Stimulated activated CD8-positive, alpha-beta memory T cell treated with anti-CD3 and anti-CD28 coated beads, Interleukin-7, amount 100 ng/mL, for 48 hours (primary cell): Measurements from ENCODE around the gene MRFAP1.

Source experiments
- DNase-seq, 2 donors: peaks; one replicate each; pipeline ENCODE4 v3.0.0-alpha.2; 2020; ENCODE audit warnings: low read depth in 1 of 2; ENCODE audit errors: extremely low read depth in 1 of 2

MRFAP1 gene

DNA sequence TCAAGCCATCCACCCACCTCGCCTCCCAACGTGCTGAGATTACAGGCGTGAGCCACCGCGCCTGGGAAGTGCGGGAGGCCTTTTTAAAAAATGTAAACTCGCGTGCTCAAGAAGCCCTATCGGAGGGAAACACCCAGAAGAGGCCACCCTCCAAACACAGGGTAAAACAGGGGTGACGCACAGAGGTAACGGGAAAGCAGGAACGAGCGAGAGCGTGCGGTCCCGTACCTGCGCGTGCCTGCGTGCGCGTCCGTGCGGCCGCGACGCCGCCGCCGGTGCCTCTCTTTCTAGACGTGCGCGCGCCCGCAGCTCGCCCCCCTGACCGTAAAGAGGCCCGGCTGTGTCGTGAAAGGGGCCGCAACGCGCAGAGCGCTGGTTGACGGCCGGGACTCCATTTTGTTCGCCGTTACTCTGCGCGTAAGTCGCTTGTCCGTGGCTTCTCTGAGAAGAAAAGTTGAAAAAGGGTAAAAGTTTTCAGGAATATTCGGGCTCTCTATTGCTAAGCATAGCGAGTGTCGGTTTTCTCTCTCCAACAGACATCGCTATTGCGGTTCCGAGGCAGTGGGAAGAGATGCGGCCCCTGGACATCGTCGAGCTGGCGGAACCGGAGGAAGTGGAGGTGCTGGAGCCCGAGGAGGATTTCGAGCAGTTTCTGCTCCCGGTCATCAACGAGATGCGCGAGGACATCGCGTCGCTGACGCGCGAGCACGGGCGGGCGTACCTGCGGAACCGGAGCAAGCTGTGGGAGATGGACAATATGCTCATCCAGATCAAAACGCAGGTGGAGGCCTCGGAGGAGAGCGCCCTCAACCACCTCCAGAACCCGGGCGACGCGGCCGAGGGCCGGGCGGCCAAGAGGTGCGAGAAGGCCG, at the start of gene MRFAP1:
Gene MRFAP1, plus strand, starts transcription at position 394 of the 872 bp plus-strand sequence. Its CDS starts 178 bp downstream, at position 572.
- DNase-seq = peak; percentile 86 to 87

DNA sequence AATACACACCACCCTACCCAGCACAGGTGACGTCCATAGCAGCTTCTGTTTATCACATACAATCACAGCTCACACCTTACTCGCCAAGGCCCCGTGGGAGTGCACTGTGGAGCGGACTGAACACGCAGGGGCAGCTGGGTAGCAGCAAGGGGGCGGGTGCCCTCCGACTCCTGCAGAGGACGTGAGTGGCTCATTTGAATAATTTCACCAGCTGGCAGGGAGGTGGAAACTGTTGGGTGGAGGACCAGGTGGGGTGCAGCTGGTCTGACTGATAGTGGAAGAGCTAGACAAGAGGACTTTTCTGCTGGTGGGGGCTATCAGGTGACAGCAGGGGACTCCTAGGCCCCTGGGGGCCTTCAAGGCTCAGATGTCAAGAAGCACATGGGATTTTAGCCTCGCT, 49.2 kb upstream of the MRFAP1 start:
- no peak for DNase-seq

DNA sequence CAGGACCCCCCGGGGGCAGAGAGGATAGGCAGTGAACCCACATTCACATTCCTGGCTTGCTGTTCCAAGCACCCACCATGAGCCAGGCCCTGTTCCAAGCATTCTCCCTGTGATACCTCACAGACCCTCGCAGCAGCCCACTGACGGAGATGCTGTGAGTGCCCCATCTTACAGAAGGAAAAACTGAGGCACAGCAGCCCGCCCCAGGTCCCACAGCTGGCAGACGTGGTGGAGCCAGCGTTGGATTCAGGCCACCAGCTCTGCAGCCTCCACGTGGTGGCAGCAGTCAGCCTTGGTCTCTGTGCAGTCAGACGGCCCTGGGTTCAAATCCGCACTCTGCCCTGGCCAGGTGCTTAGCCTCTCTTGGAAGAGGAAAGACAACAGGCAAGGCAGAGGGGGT, 48.7 kb upstream of the MRFAP1 start:
- DNase-seq = no peak

DNA sequence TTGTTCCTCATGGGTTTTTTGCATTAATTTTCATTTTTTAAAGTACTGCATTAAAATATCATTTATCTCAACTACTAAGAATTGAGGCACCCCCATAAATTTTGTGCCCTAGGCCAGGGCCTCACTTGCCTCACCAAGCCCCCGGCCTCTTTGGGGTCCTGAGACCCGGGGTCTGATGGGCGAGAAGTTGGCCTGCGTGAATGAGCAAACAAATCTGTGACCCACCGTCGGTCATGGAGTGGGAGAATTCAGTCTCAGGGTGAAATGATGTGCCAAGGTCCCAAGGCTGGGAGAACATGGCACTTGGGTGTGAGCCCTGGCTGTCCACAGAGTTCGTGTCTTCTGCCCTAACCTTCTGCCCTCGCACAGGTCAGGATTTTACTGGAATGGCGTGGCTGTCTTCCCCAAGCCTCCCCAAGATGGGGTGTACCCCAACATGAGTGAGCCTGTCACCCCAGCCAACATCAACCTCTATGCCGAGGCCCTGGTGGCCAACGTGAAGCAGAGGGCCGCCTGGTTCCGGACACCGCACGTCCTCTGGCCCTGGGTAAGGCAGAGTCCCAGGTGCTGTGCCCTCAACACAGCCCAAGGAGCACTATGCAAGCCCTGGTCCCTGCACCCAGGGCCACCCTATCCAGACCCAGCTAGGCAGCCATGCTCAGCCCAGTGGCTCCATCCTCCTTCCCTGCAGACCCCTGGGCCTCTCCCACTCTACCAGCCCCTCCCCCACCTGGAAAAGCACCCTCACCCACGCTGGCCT, 47.5 kb upstream of the MRFAP1 start:
- DNase-seq = no peak

DNA sequence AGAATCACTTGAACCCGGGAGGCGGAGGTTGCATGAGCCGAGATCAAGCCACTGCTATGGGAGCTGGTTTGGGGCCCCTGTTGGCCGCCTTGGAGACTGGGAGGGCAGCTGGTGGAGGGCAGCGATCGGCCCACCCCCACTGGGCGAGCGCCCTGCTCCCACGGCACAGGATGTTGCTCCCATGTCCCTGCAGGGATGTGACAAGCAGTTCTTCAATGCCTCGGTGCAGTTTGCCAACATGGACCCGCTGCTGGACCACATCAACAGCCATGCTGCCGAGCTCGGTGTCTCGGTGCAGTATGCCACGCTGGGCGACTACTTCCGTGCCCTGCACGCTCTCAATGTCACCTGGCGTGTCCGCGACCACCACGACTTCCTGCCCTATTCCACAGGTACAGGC, 46.1 kb upstream of the MRFAP1 start:
- DNase-seq = no peak

DNA sequence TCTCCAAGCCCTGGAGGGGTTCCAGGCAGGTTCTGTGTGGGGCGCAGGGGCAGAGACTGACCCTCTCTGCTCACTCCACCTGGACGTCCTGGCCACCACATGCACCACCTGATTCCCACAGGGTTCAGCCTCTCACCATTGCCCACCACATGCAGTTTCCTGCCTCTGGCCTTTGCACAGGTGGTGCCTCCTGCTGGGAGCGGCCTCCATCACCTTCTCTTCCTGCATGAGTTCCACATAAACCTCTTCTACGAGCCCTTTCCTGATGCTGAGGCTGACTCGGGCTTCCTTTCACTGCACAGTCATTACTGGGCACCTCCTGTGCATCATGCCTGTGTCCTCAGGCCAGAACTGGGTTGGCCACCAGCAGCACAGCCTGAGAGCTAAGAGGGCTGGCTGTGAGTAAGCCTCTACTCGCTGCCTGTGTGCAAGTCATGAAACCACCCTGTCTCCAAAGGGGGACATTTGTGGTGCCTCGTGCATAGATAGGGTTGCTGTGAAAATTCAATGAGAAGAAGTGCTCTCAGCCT, 45.6 kb upstream of the MRFAP1 start:
- DNase-seq = no peak

DNA sequence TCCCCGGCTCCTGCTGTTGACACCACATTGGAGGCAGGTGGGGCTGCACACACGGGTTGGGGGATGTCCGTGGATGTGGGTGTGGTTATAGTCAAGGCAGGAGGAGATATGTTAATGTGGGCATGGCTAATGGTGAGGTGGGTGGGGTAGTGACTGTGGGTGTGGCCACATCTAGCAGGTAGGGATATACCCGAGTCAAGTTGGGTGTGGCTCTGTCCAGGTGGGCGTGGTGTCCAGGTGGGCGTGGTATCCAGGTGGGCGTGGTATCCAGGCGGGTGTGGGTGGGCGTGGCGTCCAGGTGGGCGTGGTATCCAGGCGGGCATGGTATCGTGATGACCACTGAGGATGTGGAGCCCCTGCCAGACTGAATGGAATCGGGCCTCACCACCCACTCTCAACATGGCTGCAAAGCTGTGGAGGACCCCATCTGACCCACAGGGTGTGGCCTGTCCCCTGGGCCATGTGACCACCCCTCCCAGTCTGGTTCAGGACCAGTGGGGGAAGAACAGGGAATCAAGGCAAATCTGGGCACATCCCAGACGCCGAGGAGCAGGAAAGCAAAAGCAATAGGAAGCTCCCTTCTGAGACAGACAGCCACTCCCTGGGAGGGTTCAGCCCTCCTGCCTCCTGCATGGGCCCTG, 44.5 kb upstream of the MRFAP1 start:
- DNase-seq = no peak

DNA sequence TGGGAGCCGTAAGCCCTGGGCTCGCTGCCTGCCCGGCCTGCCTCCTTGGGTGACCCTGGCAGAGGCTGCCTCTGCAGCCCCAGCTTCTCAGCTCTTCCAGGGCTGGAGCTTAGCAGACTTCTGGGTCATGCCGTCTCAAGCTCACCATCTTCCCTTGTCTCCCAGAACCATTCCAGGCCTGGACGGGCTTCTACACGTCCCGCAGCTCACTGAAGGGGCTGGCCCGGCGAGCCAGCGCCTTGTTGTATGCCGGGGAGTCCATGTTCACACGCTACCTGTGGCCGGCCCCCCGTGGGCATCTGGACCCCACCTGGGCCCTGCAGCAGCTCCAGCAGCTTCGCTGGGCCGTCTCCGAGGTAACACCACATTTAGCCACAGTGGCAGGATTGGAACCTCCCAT, 43.5 kb upstream of the MRFAP1 start:
- no peak for DNase-seq

DNA sequence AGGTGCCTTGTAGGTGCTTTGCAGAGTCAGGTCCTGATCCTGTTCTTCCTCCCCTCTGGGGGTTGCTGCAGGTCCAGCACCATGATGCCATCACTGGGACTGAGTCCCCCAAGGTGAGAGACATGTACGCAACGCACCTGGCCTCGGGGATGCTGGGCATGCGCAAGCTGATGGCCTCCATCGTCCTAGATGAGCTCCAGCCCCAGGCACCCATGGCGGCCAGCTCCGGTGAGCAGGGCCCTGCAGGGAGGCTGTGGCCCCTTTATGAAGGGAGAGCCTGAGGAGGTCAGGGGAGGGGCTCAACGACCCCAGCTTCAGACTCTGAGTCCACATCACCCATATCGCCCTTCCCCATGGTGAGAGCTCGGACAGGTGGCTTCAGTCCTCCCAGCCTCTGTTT, 42.4 kb upstream of the MRFAP1 start:
- no peak for DNase-seq

DNA sequence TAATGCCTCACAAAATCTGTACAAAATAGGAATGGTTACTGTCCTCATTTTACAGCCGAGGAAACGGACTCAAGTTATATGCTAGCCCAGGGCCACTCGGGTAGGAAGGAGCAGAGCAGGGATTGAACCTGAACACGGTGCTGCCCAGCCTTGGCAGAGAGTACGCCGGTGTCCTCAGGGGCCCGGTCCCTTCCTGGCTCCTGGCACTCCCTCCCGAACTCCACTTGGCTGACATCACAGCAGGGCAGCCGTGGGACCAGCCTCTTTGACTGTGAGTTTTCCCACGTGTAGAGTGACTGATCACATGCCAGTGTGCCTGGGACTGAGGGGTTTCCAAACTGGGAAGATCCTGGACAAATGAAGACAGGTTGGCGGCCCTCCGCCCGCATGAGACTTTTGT, 41.8 kb upstream of the MRFAP1 start:
- no peak for DNase-seq

DNA sequence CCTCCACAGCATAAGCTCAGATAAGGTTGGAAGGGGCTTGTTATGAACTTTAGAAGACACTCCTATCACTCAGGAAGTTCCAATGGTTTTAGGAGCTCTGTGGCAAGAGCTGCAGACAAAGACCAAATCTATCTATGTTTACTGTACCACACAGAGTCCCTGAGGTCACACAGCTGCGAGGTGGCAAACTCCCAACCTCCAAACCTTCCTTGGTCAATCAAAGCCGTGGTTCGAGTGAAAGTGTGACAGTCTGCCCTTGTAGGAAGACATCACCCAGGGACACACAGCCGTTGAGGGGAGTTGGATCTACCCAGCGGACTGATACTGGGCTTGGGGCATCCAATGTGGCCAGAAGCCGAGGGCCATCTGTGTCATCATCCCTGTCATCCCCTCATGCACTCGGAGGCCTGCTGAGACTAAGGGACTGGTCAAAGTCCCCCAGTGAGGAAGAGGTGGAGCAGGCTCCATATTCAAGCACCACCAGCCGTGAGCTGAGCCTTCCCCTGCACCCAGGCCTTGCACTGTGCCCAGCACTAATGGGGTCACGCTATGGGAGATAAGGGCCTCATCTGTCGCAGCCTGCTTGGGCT, 38.7 kb upstream of the MRFAP1 start:
- no peak for DNase-seq

DNA sequence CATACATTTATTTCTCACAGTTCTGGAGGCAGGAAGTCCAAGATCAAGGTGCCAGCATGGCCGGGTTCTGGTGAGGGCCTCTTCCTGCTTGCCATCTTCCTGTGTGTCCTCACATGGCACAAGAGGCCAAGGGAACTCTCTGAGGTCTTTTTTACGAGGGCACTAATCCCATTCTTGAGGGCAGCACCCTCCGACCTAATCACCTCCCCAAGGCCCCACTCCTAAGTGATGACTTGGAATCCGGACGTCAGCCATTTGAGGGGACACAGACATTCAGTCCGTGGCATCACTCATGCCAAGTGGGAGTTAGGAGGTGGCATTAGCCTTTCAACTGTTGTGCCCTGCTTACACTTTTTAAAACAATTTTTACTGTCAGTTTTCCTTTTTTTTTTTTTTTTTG, 38.2 kb upstream of the MRFAP1 start:
- no peak for DNase-seq

DNA sequence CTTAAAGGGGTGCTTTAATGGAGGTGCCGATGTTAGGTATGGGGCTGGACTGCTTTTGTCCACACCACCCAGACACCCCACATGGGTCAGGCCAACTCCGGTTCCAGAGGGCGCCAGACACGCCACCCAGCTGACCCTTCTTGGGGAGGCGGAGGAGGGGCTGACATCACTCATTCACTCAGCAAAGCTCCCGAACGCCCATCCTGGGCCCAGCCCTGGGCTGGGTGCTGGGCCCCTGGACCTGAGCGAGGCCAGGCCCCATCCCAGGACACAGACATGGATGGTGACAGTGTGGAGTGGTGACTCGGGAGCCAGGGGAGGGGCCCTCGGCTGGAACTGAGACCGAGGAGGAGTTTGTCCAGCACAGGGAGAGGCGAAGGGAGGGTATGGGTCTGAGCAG, 37.4 kb upstream of the MRFAP1 start:
- no peak for DNase-seq

DNA sequence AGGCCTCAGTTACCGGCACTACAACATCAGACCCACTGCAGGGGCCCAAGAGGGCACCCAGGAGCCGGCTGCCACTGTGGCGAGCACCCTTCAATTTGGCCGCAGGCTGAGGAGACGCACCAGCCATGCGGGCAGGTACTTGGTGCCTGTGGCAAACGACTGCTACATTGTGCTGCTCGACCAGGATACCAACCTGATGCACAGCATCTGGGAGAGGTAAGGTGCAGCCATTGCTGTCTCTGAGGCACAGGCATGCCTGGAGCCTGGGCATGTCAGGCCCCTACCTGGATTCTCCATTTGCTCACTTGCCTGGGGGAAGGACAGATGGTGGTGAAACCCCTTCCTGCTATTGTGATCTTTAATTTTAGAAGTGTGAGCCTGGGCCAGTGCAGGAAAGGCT, 35.4 kb upstream of the MRFAP1 start:
- DNase-seq = no peak

DNA sequence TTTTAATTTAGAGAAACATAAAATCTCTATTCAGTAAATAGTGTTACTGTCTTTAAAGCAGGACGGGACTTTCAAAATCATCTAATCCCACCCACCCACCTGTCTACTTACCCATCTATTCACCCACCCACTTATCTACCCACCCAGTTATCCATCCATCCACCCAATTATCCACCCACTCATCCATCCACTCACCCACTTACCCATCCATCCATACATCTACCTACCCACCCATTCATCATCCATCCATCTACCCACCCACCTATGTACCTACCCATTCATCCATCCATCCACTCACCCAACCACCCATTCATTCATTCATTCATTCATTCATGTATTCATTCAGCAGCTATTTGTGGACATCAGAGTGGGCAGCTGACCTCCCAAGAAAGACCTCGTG, 34.9 kb upstream of the MRFAP1 start:
- no peak for DNase-seq

DNA sequence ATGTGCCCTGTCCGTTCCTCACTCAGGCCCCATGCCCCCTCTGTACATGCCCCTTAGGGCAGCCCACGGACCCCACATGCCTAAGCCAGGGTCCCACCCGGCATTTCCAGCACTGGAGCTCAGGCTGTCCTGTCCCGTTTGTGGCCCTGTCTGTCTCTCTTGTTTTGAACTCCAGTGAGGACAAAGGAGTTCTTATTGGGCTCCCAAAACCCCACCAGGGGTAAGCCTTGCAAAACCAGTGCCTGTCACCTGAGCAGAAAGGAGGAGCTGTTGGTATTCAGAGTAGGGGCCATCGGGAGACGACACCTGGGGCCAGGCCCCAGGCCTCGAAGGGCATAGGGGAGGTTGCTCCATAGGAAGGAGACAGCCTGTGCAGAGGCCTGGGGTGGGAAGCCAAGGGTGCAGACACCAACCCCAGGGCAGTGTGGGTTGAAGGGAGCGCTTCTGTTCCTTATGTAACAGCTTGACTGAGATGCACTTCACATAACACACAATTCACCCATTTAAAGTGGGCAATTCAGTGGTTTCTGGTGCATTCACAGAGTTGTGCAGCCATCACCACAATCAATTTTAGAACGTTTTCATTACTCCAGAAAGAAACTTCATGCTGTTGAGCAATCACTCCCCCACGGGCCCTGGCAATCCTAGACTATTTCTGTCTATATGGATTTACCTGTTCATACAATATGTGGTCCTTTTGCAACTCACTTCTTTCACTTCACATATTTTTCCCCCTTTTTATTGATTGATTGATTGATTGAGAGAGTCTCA, 33.8 kb upstream of the MRFAP1 start:
- DNase-seq = no peak

DNA sequence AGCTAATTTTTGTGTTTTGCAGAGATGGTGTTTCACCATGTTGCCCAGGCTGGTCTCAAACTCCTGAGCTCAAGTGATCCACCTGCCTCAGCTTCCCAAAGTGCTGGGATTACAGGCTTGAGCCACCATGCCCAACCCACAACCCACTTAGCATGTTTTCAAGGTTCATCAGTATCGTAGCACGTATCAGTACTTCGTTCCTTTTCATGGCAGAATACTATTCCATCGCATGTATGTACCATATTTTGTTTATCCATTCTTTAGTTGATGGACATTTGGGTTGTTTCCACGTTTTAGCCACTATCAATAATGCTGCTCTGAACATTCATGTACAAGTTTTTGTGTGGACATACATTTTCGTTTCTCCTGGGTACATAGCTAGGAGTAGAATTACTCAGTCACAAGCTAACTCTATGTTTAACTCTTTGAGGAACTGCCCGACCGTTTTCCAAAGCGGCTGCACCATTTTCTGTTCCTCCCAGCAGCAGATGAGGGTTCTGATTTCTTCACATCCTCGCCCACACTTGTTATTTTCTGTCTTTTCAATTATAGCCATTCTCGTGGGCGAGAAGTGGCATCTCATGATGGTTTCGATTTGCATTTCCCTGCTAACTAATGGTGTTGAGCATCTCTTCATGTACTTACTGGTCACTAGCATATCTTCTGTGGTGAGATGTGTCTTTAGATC, 33.0 kb upstream of the MRFAP1 start:
- DNase-seq = no peak

DNA sequence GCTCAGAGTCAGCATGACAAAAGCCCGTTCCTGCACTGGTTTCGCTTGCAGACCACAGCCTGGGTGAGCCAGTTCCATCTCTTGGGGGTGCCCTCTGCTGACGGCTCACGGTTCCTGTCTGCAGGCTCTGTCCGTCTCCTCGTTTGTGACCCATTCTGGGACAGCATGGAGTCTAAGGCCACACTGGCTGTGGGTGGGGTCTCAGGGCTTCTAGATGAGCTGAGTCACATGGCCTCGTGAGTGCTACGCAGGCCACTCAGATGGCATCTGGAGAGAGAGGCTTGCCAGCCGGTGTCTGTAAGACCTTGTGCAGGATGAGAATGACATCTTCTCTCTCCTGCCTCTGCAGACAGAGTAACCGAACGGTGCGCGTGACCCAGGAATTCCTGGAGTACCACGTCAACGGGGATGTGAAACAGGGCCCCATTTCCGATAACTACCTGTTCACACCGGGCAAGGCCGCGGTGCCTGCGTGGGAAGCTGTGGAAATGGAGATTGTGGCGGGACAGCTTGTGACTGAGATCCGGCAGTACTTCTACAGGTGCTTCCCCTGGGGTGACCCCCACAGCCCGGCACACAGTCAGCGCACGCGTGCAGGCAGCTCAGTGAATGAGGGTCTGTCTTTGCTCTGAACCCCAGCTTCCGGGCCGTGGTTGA, 31.6 kb upstream of the MRFAP1 start:
- DNase-seq = peak in 1 of 2 donors; percentile 14

DNA sequence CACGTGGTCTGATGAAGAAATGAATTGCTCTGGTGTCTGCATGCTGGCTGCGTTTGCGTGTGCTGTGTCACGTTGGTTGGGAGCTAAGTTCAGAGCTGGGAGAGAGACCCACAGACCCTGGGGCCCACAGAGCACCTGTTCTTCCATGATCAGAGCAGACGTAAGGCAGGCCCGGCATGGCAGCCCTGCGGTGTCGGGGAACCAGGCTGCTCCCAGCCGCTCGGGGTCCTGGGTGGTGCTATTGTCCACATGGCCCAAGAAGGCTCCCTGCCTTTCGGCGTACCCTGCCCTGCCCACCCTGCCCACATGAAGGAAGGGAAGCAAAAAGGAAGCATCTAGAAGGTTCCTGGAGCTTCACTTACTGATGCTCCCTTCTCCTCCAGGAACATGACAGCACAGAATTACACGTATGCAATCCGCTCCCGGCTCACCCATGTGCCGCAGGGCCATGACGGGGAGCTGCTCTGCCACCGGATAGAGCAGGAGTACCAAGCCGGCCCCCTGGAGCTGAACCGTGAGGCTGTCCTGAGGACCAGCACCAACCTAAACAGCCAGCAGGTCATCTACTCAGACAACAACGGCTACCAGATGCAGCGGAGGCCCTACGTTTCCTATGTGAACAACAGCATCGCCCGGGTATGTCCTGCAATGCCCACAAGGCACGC, 30.9 kb upstream of the MRFAP1 start:
- DNase-seq = no peak
